Measurements from ENCODE around the gene GOLGA6L10.
"Not testable (repeated sequence)": the region's sequence is repeated elsewhere in the genome, so short reads cannot be mapped to it uniquely, and the experiment has no call there.

The GOLGA6L10 gene

DNA sequence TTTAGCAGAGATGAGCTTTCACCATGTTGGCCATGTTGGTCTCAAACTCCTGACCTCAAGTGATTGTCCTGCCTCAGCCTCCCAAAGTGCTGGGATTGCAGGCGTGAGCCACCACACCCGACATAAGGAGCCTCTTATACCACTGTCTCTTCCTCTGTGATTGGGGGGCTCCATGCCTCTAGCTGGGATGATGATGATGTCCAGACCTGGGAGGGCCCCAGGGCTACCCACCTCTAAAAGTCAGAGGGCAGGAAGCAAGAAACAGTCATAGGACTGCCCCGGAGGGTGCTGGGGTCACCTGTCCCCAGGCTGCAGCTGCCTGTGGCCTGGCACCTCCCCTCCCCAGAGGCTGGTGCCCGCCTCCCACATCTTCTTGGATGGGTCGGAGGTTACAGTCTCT lies 5.4 kb downstream of the GOLGA6L10 start:
- DNase-seq (ENCODE audit: low spot score) = not testable (repeated sequence)

DNA sequence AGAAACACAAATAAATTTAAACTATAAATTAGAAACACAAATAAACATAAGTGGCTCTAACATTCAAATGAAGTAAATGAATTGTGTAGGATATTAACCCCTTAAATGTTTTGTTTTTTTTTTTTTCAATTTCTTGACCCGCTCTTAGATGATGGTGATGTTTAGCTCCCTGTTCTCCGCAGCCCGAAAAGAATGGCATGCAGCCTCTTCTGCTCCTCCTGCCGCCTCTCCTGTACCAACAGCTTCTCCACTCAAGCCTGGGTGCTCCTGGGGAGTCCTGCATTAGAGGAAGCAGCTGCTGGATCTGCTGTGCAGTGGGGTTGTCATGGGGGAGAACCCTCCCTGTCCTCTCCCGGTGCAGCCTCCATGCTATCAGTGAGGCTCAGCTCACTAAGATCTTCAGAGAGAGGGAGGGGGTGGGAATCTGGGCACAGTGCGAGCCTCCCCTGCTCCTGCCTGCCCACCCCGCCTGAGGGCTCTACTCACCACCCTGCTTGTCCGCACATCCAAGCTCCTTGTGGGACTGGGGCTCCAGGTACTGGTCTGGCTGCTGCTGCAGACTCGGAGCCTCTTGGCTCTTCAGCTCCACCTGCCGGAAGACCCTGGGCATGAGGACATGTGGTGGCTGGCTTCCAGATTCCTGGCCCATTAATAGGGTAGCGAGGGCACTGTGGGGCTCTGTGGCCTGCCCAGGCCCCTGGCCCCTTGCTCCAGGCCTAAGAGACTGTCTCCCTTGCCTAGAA lies 6.5 kb downstream of the GOLGA6L10 start:
- DNase-seq (ENCODE audit: low spot score) = not testable (repeated sequence)

DNA sequence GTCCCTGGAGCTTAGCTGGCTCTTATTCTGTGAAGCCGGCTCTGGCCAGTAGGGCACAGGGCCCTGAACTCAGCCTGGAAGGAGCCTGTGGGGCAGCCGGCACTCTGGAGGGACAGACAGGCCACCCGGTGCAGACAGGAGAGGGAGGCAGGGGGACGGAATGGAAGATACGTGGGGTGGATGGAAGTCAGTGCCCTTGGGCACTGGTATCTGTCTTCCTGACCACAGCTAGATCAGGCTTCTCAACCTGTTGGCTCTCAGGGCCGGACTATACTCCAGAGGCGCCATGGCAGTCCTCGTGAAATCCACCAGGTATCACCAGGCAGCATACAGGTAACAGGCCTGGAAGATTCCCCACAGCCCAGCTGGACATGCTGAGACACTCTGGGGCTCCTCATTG lies 10.7 kb downstream of the GOLGA6L10 start:
- DNase-seq (ENCODE audit: low spot score) = not testable (repeated sequence)

DNA sequence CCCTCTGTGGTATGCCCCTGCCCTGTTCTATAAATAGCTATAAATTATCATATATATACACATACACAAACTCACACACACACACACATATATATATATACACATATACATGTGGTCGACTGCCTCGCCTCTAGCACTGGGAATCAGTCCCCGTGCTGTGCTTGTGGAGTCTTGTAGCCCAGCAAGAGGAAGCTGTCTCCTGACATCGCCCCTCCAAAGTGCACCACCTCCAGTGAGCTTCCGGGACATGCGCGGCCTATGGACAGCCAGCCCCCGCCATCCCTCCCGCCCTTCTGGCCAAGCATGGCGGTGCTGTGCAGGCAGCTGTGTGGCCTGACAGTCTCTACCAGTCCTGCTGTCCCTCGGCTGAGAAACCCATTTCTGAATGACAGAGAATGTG lies 11.2 kb downstream of the GOLGA6L10 start:
- not testable (repeated sequence) for DNase-seq (ENCODE audit: low spot score)

DNA sequence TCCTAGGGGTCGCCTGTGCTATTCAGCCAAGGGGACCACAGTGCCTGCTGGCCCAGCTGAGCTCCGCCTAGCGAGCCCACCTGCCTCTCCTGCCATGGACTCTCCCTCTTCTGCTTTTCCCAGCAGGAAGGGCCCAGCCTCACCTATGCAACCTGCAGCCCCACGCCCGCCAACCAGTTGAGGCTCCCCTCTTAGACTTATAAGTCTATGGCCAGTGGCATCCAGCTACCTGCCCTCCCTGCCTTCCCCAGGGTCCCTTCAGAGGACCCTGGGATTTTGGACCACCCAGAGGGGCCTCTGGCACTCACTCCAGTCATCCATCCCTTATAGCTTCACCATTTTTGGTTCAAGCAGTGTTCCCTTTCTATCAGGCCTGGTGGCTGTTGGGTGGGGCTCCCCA lies 12.2 kb downstream of the GOLGA6L10 start:
- DNase-seq (ENCODE audit: low spot score) = not testable (repeated sequence)

DNA sequence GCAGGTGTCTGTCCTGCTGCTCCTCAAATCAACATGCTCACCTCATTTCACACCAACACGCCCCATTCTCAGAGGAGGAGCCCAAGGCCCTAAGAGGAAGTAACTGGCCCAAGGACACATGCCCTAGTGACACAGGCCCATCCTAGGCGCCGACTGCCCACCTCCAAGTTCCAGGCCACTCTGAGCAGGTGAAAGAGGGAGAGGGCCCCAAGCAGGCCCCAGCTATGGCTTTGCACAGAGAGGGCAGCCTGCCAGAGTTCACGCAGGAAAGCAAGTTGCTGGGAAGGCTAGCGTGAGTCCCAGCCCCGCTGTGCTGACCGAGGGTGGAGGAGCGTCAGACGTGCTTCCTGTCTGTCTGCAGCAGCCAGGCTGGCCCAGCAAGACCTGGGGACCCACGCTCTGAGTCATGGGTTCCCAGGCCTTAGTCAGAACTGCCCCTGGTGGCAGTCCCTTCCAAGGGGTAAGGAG lies 13.1 kb downstream of the GOLGA6L10 start:
- DNase-seq (ENCODE audit: low spot score) = not testable (repeated sequence)

DNA sequence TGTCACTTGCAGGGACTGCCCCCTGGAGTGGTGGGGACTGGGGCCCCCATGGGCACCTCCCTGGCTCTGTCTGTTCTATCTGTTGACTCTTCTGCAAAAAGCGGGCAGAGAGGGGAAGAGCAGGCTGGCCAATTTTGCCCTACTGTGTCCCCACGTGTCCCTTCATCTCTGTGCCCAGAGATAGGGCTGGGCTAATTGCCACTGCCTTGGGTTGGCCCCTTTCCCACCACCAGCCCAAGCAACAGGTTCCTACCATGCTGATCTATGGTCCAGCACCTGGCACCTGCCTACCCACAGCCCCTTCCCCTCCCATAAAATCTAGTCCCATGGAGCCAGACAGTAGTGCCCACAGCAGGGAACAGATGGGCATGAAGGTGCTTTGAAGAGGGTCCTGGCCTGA lies 14.3 kb downstream of the GOLGA6L10 start:
- not testable (repeated sequence) for DNase-seq (ENCODE audit: low spot score)

DNA sequence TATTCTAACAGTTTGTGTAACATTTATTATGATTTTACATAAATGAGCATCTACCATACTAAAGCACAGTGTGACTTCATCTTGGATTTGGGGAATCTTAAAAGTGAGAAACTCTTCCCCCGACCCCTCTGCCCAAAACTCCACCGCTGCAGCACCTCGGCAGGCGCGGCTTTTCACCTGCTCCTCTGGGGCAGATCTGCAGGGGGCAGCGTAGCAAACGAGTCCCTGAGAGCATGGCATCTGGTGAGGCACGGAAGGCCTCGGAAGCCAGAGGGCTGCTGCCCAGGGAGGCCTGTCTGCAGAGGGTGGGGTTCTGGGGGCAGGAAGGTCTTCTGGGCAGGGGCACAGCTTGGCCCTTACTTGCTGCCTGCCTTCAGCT lies 14.7 kb downstream of the GOLGA6L10 start:
- DNase-seq (ENCODE audit: low spot score) = not testable (repeated sequence)

DNA sequence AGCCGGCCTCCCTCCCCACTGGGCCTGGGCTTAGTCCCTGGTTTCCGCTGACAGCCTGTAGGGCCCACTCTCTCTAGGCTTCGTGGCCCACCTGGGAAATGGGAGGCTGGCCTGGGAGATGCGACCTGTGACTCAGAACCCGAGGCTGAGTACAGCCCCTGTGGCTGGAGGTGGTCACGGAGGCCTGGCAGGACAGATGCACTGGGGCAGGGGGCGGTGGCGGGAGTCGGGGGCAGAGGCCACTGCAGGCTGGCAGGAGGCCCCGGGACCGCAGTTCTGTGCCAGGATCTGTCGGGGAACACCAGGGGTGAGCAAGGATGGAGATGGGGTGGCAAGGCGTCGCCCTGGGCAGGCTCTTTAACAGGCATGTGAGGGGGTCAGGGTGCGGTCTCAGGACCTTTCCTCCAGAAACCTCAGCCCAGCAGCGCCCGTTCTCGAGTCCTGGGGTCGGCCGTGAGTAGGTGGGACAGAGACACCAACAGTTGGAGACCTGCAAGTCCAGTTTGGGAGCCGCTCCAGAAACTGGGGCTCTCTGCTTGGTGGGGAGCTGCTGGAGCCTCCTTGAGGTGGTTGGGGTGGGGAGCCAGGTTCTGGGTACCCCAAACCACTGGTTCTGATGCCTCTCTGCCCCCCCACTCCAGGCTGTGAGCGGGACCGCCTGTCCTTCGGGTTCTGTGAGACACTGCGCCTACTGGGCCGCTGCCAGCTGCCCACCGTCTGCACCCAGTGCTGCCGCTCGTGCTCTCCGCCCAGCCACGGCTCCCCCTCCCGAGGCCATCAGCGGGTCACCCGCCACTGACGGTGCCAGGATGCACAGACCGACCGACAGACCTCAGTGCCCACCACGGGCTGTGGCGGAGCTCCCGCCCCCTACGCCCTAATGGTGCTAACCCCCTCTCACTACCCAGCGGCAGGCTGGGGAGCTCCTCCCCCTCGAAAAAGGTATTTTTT lies 15.4 kb downstream of the GOLGA6L10 start:
- not testable (repeated sequence) for DNase-seq (ENCODE audit: low spot score)

DNA sequence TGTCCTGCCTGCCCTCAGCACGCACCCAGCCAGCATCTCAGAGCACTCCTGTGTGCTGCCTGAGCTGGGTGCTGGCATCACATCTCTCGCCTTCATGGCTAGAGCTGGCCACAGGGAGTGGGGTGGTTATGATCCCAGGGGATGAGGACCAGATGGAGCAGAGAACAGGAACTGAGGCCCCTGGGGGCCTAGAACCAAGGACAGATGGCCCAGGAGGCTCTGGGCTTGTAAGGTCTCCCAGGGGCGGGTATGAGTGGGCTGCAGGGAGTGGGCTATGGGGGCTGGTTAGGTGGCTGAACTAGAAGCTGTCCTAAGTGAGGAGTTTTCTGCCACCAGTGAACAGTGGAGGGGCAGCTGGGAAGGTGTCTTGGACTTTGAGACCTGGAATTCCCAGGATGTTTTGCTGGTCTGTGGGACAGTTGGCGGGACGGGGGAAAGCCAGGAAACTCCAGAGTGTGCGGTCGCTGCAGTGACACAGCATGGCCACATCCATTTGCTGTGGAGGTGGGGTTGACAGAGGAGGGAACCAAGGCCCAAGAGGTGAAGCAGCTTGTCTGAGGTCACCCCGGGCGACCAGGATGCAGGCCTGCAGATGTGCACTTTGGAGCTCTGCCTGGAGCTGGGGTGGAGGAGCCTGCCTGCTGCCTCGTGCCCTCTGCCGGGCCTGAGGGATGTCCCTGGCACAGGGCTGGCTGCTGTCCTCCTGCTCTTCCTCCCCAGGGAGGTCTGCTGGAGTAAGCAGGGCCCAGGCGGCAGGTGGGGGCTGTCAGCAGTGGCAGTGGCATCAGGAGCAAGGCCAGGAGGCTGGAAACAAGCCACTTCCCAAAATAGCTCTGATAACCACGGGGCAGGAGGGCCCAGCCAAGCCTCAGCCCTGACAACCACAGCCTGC lies 16.3 kb downstream of the GOLGA6L10 start:
- DNase-seq (ENCODE audit: low spot score) = not testable (repeated sequence)

DNA sequence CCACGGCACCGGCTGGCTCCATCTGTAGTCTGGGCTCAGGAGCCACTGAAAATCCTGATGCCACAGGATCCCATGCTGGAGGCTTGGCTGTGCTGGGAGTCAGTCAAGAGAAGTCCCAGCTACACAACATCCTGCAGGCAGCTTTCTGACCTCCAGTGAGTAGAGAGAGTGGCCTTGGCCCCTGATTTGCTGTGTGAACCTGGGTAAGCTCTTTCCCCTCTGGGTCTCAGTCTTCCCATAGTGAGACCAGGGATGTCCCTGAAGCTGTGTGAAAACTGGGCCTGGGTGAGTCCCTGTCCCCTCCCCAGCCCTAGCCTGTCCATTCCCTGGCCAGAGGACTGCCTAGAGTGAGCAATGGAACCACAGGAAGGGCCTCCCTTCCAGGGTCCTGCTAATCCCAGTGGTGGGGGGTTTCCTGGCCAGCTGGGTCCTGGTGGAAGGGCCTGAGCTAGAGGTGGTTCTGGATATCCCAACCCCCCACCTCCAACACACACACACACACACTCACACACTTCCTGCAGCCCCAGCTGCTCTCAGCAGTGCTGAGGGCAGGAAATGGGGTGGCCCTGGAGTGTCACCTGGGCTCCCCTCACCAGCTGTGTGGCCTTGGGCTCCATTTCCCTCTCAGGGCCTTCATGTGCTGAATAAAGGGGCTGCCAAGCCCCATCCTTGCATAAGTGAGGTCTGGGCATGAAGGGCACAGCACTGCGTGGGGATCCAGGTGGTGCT lies 17.5 kb downstream of the GOLGA6L10 start:
- DNase-seq (ENCODE audit: low spot score) = not testable (repeated sequence)

DNA sequence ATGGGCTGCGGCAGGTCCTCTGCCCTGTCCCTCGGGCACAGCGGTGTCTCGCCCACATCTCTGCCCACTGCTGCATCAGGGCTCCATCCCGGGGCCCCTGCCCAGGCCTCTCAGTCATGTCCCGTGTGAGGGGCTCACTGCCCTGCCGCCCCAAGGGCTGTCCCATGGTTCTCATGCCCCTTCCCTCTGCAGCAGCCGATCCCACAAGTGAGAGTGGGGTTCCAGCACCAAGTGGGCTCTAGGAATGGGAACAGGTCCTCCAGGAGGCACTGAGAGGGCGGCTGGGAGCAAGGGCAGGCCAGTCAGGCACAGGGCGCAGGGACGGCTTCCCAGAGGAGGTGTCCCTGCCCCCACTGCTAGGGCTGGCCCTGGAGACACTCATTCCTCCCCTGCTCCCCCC lies 18.4 kb downstream of the GOLGA6L10 start:
- not testable (repeated sequence) for DNase-seq (ENCODE audit: low spot score)

DNA sequence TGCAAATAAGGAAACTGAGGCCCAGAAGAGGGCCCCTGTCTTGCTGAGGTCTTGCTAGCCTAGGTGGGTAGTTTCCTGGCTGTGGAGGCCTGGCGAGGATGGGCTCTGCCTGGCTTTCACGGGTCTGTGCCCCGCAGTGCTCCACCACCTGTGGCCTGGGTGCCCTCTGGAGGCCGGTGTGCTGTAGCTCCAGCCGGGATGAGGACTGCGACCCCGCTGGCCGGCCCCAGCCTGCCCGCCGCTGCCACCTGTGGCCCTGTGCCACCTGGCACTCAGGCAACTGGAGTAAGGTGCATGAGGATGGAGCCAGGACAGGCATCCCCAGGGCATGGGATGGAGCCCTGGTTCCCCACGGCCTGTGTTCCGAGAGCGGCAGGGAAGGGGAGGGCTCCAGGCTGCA lies 20.2 kb downstream of the GOLGA6L10 start:
- not testable (repeated sequence) for DNase-seq (ENCODE audit: low spot score)

DNA sequence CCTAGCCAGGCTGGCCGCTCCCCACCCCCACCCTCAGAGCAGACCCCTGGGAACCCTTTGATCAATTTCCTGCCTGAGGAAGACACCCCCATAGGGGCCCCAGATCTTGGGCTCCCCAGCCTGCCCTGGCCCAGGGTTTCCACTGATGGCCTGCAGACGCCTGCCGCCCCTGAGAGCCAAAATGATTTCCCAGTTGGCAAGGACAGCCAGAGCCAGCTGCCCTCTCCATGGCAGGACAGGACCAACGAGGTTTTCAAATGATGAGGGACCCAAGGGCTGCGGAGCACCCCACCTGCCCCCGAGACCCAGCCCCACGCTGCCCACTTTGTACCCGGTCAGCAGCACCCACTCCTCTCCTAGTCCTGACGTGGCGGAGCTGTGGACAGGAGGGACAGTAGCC lies 21.9 kb downstream of the GOLGA6L10 start:
- DNase-seq (ENCODE audit: low spot score) = not testable (repeated sequence)

DNA sequence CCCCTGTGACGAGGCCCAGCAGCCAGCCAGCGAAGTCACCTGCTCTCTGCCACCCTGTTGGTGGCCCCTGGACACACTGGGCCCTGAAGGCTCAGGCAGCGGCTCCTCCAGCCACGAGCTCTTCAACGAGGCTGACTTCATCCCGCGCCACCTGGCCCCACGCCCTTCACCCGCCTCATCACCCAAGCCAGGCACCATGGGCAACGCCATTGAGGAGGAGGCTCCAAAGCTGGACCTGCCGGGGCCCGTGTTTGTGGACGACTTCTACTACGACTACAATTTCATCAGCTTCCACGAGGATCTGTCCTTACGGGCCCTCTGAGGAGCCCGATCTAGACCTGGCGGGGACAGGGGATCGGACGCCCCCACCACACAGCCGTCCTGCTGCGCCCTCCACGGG lies 22.4 kb downstream of the GOLGA6L10 start:
- not testable (repeated sequence) for DNase-seq (ENCODE audit: low spot score)

DNA sequence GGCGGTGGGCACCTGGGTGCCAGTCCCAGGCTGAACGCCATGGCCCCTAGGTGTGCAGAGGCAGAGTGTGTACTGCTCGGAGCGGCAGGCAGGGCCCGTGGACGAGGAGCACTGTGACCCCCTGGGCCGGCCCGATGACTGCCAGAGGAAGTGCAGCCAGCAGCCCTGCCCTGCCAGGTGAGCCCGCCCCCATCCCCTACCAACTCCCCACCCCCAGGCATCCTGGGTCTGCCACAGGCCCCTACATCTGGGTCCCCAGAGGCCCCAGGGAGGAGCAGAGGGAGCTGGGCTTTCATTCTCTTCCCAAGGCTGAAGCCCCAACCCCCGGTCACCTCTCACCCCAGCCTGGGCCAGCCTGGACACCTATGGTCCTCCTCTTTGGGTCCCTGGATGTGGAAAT lies 23.6 kb downstream of the GOLGA6L10 start:
- not testable (repeated sequence) for DNase-seq (ENCODE audit: low spot score)

DNA sequence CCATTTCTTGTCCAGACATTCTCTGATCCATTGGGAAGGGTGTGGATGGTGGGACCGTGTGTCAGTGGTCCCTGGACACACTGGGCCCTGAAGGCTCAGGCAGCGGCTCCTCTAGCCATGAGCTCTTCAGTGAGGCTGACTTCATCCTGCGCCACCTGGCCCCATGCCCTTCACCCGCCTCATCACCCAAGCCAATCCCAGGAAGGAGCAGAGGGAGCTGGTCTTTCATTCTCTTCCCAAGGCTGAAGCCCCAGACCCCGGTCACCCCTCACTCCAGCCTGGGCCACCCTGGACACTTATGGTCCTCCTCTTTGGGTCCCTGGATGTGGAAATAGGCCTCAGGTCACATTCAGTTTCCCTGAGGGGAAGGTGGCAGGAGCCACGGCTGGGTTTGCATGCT lies 24.4 kb downstream of the GOLGA6L10 start:
- DNase-seq (ENCODE audit: low spot score) = not testable (repeated sequence)

DNA sequence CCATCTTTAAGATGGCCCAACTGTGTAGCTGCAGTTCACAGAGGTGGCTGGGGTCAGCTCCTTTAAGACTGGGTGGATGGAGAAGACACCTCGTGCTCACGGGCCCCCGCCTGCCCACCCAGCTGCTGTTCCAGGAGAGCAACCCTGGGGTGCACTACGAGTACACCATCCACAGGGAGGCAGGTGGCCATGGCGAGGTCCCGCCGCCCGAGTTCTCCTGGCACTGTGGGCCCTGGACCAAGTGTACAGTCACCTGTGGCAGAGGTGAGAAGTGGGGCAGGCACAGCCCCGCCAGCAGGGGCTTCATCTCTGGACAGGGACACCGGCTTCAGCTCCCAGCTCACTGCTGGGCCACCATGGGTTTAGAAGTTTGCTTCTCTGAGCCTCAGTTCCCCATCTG lies 26.8 kb downstream of the GOLGA6L10 start:
- DNase-seq (ENCODE audit: low spot score) = not testable (repeated sequence)

DNA sequence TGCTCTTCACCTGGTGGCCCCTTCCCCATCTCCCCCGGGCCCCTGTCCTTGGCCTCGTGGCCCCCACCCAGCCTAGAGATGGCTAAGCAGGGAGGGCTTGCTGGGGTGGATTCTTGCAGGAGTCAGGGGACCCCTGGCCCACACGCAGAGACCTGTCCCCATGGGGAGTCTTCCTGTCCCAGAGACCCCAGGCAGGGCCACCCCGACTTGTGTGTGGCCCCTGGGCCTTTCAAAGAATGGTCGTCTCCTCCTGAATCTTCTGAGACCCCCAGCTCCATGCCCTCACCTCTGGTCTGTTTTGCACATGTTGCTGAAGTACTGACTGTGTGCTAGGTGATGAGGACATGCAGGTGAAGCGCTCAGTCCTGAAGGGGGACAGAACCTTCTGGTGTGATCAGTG lies 28.4 kb downstream of the GOLGA6L10 start:
- not testable (repeated sequence) for DNase-seq (ENCODE audit: low spot score)

DNA sequence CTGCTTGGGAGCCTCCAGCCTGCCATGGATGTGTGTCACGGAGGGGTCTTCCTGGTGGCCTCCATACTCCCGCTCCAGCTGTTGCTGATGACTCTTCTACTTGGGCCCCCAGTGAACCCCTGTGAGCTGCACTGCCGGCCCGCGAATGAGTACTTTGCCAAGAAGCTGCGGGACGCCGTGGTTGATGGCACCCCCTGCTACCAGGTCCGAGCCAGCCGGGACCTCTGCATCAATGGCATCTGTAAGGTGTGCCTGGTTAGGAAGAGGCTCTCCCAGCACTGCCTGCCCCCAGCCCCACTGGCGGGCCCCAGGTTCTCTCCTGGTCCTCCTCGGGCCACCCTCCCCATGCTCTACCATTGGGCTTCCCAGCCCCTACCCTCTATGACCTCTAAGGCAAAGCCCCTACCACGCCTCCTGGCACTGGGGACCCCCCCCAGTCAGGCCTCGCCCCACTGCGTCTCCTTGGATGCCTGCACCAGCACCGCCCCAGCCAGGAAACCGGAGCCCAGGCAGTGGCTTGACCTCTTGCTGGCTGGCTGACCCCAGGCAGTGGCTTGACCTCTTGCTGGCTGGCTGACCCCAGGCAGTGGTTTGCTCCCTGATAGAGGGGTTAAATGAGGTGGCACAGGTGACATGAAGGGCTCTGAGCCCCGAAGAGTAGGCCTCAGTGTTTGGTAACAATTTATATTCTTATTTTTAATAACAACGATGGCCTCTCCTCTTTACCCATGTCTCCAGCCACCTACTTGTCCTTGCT lies 29.6 kb downstream of the GOLGA6L10 start:
- not testable (repeated sequence) for DNase-seq (ENCODE audit: low spot score)
